ENCODE results near the gene HOXD13.

HOXD13 gene

GRCh38 chr2:176081376-176081836, 11.1 kb upstream of the HOXD13 start:
- DNase-seq (ENCODE audit: low spot score) = no peak

GRCh38 chr2:176081837-176082524, 10.5 kb upstream of the HOXD13 start:
- DNase-seq (ENCODE audit: low spot score) = no peak

- DNase-seq (ENCODE audit: low spot score) = no peak
Measured at GRCh38 chr2:176082525-176082823, 10.0 kb upstream of the HOXD13 start.

GRCh38 chr2:176082824-176083751, 9.4 kb upstream of the HOXD13 start:
- DNase-seq (ENCODE audit: low spot score) = no peak

DNA sequence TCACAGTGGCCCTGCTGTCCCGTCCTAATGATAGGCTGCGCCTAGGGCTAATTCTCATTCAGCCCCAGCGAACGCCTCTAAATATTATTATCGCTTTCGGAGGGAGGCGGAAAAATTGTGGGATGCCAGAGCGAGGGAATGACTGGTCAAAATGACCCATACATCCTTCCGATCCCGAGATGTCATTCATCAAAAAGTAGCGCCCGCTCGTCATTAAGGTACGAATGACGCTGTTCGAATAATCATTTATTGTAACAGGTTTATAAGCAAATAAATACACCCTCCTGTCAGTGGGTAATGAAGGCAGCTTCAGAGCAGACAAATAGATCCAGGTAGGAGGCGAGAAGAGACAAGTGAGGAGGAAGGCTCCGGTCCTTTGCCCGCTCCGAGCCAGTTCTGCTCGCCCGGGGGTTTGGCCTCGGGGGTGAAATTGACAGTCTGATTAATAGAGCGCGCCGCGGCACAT, 8.7 kb upstream of the HOXD13 start, which contains the start of gene EVX2:
Gene EVX2 (minus strand): TSS at position 167 of the 466 bp plus-strand sequence. CDS start 186 bp downstream, outside the sequence.
- DNase-seq (ENCODE audit: low spot score) = no peak

- DNase-seq (ENCODE audit: low spot score) = no peak
Measured at GRCh38 chr2:176084611-176085119, 7.9 kb upstream of the HOXD13 start.

- DNase-seq (ENCODE audit: low spot score) = no peak
Measured at GRCh38 chr2:176085120-176085788, 7.3 kb upstream of the HOXD13 start.

- peak; percentile 20 for DNase-seq (ENCODE audit: low spot score)
Measured at GRCh38 chr2:176085861-176086771, 6.4 kb upstream of the HOXD13 start.

DNA sequence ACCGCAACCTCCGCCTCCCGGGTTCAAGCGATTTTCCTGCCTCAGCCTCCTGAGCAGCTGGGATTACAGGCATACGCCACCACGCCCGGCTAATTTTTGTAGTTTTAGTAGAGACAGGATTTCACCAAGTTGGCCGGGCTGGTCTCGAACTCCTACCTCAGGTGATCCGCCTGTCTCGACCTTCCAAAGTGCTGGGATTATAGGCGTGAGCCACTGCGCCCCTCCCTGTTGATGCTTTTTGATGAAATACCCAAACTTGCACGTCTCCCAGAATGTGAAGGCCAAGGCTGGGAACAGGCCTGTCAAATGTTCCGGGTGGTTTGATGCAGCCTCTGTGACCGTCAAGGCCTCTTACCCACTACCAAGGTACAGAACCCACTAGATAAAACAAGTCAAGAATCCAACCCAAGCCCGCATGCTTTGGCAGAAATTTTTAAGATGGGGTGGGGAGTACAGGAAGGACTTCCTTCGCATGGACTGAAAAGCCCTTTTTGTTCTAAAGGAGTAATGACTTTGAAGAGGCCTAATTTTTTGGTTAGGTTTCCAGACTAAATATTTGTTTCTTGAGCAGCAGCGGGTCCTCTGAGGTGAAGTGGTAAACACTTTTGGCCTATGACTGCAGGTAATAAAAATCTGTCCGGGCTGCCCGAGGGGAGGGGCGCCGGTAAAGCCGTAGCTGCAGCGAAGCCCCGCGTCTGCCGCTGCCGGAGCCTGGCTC, 5.0 kb upstream of the HOXD13 start:
- no peak for DNase-seq (ENCODE audit: low spot score)

GRCh38 chr2:176088048-176088936, 4.2 kb upstream of the HOXD13 start:
- DNase-seq (ENCODE audit: low spot score) = peak; percentile 23

- no peak for DNase-seq (ENCODE audit: low spot score)
Measured at GRCh38 chr2:176088937-176089842, 3.3 kb upstream of the HOXD13 start.

DNA sequence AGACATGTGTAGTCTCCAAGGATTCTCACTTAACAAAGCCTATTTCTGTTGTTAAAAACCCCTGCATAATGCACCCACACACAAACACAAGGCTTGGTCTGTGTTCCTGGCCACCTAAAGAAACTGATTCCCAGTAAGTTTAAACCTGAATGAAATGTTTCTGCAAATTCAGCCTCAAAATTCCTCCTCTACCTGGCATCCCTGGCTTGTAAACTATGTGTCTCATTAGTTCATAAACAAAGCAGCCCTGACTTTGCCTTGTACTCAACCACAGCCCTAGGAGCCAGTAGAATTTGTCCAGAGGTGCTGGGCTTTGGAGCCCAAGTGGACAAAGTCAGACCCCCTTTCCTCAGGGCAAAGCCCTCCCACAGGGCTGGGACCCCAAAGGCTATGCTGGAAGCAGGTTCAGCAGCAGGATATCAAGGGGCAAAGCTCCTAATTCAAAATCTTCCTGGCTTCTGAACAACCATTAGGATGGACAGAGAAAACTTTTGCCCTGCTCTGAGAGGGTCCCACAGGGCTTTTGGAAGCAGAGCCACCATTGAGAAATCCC, 2.6 kb upstream of the HOXD13 start:
- DNase-seq (ENCODE audit: low spot score) = no peak

DNA sequence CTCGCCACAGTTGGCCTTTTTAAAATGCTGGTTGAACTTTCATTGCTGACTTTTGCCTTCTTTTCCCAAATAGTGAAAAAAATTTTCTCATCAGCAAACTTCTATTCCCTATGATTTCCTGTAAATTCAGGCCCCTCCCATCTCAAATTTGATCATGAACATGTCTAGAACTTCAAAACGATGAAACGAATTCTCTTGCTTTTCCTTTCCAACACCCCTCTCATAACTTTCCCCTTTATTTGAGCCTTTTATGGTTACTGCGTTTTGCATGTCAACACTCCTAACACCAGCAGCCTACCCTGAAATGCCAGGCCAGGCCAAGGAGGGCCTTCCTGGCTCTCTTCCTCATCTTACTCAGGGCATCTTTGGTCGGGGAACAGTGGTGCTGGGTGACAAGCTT, 1.7 kb upstream of the HOXD13 start:
- DNase-seq (ENCODE audit: low spot score) = no peak

DNA sequence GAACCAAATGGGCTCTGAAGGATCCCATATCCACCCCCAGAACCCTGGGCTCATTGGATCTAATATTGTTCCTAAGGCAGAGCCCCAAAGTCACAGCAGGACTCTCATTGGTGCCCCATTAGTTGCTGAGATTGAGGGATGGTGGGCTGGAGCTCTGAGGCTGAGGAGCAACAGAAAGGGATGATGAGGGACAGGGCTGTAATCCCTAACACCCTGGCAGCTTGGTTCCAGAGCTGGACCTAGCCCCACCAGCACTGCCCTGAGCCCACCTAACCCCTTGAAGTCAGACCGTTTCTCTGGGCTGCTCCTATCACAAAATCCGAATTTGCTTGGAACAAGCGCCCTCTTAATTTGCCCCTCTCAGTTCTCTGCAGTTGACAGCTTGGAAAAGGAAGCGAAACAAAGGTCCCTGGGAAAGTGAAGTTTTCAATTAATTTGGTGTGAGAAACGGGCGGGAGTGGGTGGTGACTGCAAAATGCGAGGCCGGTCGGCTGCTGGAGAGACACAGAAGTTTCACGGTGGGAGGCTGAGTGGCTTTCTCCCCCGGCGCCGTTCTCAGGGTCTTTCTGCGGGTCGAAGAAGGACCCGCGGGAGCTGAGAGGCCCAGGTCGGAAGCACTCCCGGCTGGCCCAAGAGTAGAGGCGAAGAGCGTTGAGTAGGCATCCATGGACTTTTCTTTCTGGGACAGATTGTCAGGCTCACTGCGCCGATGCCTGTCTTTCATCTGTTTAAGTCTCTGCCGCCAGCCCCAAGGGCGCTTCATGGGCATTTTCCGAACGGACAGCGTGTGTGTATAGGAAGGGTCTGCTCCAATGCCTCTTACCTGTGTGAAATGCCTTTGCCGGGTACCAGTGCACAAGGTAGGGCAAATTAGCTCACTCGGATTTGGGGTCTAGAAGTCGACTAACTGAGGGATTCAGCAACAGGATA, 927 bp upstream of the HOXD13 start:
- DNase-seq (ENCODE audit: low spot score) = no peak

DNA sequence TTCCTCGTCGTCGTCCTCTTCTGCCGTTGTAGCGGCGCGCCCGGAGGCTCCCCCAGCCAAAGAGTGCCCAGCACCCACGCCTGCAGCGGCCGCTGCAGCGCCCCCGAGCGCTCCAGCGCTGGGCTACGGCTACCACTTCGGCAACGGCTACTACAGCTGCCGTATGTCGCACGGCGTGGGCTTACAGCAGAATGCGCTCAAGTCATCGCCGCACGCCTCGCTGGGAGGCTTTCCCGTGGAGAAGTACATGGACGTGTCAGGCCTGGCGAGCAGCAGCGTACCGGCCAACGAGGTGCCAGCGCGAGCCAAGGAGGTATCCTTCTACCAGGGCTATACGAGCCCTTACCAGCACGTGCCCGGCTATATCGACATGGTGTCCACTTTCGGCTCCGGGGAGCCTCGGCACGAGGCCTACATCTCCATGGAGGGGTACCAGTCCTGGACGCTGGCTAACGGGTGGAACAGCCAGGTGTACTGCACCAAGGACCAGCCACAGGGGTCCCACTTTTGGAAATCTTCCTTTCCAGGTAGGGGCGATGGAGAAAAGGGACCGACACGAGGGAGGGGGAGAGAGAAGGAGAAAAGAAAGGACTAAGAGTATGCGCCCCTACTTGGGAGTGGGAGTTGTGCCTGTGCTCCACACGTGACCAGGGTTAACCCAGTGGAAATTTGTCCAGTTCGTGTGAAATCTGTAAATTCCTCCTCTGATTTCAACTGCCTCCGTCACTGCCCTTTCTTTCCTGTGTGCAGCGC, 800 bp downstream of the HOXD13 start:
- no peak for DNase-seq (ENCODE audit: low spot score)

DNA sequence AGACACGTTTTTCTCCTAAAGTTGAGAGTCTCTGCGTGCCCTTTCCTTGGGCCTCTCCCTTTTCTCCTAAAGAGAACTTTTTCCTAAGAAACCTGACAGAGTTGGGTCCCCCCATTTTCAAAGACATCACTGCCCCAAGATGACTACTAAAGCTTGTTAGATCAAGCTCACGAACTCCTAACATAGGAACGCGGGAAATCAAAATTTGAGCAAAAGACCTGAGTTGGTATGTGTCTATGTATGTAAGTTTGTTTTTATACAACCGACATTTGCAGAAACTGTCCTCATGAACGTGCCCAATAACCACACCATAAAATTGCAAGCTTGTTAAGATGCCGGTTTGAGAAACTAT, 1.4 kb downstream of the HOXD13 start:
- no peak for DNase-seq (ENCODE audit: low spot score)
